ENCODE measurements around the gene CPEB3. TPM values are rescaled to one million over a fixed set of nuclear protein-coding genes. Genes with fewer than 3 reads are reported as not detected.

The CPEB3 gene
- polyA plus RNA-seq, 6 donors from 2014 or later: 1.0 to 2.8 (median 2.4) TPM

GRCh38 chr10:92291921-92292845 lies 1.3 kb upstream of the CPEB3 start:
- Mint-ChIP-seq H3K27ac (peak overlapping the region; percentile 70 to 95 (median 82)), H3K4me1 (peaks cover 20 to 48% (median 42%) of the 10 kb centered on the region in 3 donors), H3K27me3 (no peaks in the 10 kb centered on the region), H3K36me3 (peaks cover 0 to 5% of the 10 kb centered on the region in 2 donors), H3K4me3 (peak overlapping the region; percentile 90 to 100 (median 98)), H3K9me3 (no peaks in the 10 kb centered on the region)
- ATAC-seq (ENCODE audit: low read depth in 2 of 2) (no peak), DNase-seq (peak; percentile 35)

DNA sequence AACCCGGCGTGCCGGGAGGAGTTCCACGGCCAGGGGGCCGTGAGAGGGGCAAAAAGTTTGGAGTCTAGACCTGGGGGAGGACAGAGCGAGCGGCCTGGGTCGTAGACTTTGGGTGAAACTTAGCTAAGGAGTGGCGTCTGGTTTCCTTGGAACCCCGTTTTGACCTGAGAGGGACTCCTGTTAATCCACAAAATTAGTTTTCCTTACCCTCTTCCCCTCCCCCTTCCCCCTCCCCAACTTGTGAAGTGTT lies 663 bp upstream of the CPEB3 start:
- ATAC-seq (ENCODE audit: low read depth in 2 of 2): peak; percentile 14 to 15
- Mint-ChIP-seq H3K27ac (peak overlapping the region in 5 of 6 donors; percentile 82 to 95 (median 93)), H3K4me3 (peak overlapping the region; percentile 90 to 100 (median 98)), H3K9me3 (no peaks in the 10 kb centered on the region), H3K27me3 (no peaks in the 10 kb centered on the region), H3K36me3 (peaks cover 0 to 3% of the 10 kb centered on the region in 2 donors), H3K4me1 (peaks cover 17 to 45% (median 38%) of the 10 kb centered on the region in 3 donors)
- no peak for DNase-seq

- no peaks in the 10 kb centered on the region for H3K27me3 Mint-ChIP-seq
- peaks cover 18 to 40% (median 34%) of the 10 kb centered on the region in 3 donors for H3K4me1 Mint-ChIP-seq
- H3K27ac Mint-ChIP-seq: peak overlapping the region; percentile 80 to 96 (median 94)
- H3K9me3 Mint-ChIP-seq: no peaks in the 10 kb centered on the region
- no peaks in the 10 kb centered on the region for H3K36me3 Mint-ChIP-seq
- DNase-seq: peak; percentile 48
- peak; percentile 37 to 40 for ATAC-seq (ENCODE audit: low read depth in 2 of 2)
- peak overlapping the region; percentile 90 to 100 (median 98) for H3K4me3 Mint-ChIP-seq
These were observed 622 bp downstream of the CPEB3 start for GRCh38 chr10:92290076-92290836.

DNA sequence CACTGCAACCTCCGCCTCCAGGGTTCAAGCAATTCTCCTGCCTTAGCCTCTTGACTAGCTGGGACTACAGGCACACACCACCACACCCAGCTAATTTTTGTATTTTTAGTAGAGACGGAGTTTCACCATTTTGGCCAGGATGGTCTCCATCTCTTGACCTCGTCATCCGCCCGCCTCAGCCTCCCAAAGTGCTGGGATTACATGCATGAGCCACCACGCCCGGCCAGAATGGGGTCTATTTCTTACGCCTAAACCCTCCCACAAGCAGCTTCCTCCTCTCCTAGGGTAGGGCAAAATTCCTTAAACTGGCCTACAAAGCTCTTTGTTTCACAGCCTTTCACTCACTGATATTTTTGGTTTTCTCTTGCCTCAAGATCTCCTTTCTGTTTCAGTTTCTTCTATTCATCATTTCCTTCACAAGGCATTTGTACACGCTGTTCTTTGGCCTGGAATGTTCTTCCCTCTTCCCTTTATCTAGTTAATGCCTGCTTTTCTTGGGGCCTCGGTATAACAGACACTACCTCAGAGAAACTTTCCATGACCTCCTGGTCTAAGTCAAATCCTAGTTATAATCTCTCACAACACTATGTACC lies 6.7 kb downstream of the CPEB3 start:
- Mint-ChIP-seq H3K27me3 (no peaks in the 10 kb centered on the region), H3K4me1 (peaks cover 17 to 24% (median 18%) of the 10 kb centered on the region in 3 donors), H3K9me3 (no peaks in the 10 kb centered on the region), H3K4me3 (peak overlapping the region; percentile 1 to 60 (median 34)), H3K36me3 (peaks cover 0 to 3% of the 10 kb centered on the region in 2 donors), H3K27ac (peak overlapping the region; percentile 12 to 95 (median 80))
- DNase-seq (no peak), ATAC-seq (ENCODE audit: low read depth in 2 of 2) (peak; percentile 37 to 38)

DNA sequence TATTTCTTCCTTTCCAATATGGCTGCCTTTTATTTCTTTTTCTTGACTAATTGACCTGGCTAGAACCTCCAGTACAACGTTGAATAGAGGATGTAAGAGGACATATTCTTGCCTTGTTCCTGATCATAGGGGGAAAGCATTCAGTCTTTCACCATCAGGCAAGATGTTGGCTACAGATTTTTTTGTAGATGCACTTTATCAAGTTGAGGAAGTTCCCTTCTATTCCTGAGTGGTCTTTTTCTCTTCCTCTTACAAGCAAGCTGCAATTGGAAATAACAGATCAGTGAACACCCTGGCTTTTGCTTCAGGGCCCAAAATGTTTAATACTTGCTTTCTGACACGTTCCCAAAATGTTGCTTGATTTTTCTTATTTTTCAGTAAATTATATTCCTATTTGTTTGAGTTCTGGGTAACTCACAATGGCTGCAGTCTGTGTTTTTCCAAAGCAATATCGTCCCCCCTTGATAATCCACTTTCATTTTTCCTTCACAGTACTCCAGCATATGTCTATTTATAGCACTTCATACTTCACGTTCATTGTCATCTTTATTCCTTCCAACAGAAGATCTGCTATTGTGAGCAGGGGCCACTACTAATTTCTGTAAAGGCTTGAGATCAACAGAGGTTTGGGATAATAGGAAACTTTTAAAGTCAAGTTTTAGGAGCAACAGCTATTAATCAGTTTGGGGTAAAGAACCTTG lies 11.7 kb downstream of the CPEB3 start:
- ATAC-seq (ENCODE audit: low read depth in 2 of 2) (no peak), DNase-seq (no peak)
- Mint-ChIP-seq H3K36me3 (peaks cover 0 to 7% of the 10 kb centered on the region in 2 donors), H3K4me3 (no peak overlapping the region), H3K4me1 (peaks cover 4 to 13% (median 12%) of the 10 kb centered on the region in 3 donors), H3K27me3 (no peaks in the 10 kb centered on the region), H3K9me3 (no peaks in the 10 kb centered on the region), H3K27ac (peak overlapping the region in 1 of 6 donors; percentile 59)

DNA sequence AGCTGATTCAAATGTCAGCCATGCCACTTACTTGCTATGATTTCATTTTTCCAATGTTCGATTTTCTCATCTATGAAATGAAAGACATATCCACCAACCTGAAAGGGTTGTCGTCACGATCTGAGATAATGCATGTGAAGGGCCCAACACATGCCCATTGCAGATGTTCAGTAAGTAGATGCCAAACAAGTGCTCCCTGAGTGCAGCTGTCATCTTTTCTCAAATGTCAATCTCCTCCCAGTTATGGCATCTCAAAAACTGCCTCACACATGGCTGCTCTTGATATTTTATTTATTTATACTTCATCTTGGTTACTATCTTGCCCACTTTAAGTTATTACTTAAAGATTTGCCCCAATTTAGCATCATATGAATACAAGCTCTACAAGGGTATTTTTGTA lies 16.8 kb downstream of the CPEB3 start:
- Mint-ChIP-seq H3K4me1 (peaks cover 2 to 3% (median 3%) of the 10 kb centered on the region in 3 donors), H3K27ac (no peak overlapping the region), H3K27me3 (no peaks in the 10 kb centered on the region), H3K9me3 (no peaks in the 10 kb centered on the region), H3K36me3 (peaks cover 0 to 12% of the 10 kb centered on the region in 2 donors), H3K4me3 (no peak overlapping the region)
- DNase-seq (no peak), ATAC-seq (ENCODE audit: low read depth in 2 of 2) (no peak)

DNA sequence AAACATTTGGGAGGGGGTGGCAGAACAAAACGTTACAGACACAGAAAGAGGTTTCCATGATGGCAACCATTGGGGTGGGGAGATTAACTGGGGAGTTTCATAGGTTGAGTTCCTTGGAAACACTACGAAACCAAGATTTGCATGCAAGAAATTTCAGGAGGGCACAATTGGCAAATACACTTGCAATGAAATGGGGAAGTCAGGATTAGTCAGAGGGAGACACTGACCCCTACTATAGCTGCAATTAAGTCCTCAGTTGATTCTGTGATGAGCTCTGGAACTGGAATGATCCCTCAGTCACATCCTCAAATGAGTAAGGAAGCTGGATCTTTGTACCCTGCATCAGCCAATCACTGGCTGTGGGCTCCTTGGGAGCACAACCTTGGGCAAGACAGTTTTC lies 22.1 kb downstream of the CPEB3 start:
- Mint-ChIP-seq H3K36me3 (peaks cover 0 to 7% of the 10 kb centered on the region in 2 donors), H3K27ac (no peak overlapping the region), H3K4me1 (peaks cover 14 to 22% (median 15%) of the 10 kb centered on the region in 3 donors), H3K9me3 (no peaks in the 10 kb centered on the region), H3K4me3 (no peak overlapping the region), H3K27me3 (no peaks in the 10 kb centered on the region)
- no peak for ATAC-seq (ENCODE audit: low read depth in 2 of 2)
- DNase-seq: no peak

GRCh38 chr10:92267343-92267742 lies 23.5 kb downstream of the CPEB3 start:
- peak overlapping the region in 1 of 6 donors; percentile 11 for H3K27ac Mint-ChIP-seq

DNA sequence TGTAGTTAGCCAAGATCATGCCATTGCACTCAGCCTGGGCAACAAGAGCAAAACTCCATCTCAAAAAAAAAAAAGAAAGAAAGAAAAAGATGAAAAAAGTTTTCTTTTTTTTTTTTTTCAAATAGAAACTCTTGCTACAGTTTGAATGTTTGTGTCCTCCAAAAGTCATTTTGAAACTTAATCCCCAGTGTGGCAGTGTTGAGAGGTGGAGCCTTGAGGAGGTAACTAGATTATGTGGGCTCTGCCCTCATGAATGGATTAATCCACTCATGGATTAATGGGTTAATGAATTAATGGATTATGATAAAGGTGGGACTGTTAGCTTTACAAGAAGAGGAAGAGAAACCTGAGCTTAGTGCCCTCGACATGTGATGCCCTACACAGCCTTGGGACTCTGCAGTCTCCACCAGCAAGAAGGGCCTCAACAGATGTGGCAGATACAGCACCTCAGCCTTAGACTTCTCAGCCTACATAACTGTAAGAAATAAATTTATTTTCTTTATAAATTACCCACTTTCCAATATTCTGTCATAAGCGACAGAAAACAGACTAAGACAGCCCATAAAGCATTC lies 25.1 kb downstream of the CPEB3 start:
- H3K9me3 Mint-ChIP-seq: no peaks in the 10 kb centered on the region
- ATAC-seq (ENCODE audit: low read depth in 2 of 2) (peak; percentile 62 to 69), DNase-seq (no peak)
- peak overlapping the region in 4 of 6 donors; percentile 12 to 69 (median 45) for H3K27ac Mint-ChIP-seq
- peaks cover 14 to 22% (median 15%) of the 10 kb centered on the region in 3 donors for H3K4me1 Mint-ChIP-seq
- H3K36me3 Mint-ChIP-seq: peaks cover 0 to 6% of the 10 kb centered on the region in 2 donors
- H3K27me3 Mint-ChIP-seq: no peaks in the 10 kb centered on the region
- H3K4me3 Mint-ChIP-seq: no peak overlapping the region

More at GRCh38 chr10:92267343-92267742, 23.5 kb downstream of the CPEB3 start:
- Mint-ChIP-seq H3K4me3 (no peak overlapping the region), H3K27me3 (no peaks in the 10 kb centered on the region), H3K9me3 (no peaks in the 10 kb centered on the region), H3K4me1 (peaks cover 14 to 22% (median 15%) of the 10 kb centered on the region in 3 donors), H3K36me3 (peaks cover 0 to 6% of the 10 kb centered on the region in 2 donors)
- ATAC-seq (ENCODE audit: low read depth in 2 of 2) (no peak), DNase-seq (no peak)

DNA sequence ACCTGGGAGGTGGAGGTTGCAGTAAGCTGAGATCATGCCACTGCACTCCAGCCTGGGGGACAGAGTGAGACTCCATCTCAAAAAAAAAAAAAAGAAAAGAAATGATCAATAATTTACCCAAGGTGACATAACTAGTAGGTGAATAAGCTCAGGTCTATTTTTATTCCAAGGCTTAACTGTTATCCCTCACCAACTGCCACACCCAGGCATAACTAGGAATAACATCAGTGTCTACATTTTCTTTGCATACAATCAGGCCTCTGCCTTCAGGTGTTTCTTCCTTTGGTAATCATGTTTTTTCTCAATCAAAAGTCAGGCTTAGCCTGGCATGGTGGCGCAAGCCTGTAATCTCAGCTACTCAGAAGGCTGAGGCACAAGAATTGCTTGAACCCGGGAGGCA lies 26.6 kb downstream of the CPEB3 start:
- DNase-seq (no peak), ATAC-seq (ENCODE audit: low read depth in 2 of 2) (no peak)
- Mint-ChIP-seq H3K27ac (no peak overlapping the region), H3K4me3 (no peak overlapping the region), H3K4me1 (peaks cover 14 to 22% (median 15%) of the 10 kb centered on the region in 3 donors), H3K9me3 (no peaks in the 10 kb centered on the region), H3K27me3 (no peaks in the 10 kb centered on the region), H3K36me3 (no peaks in the 10 kb centered on the region)

- no peaks in the 10 kb centered on the region for H3K27me3 Mint-ChIP-seq
- H3K4me1 Mint-ChIP-seq: peaks cover 12 to 22% (median 15%) of the 10 kb centered on the region in 3 donors
- no peaks in the 10 kb centered on the region for H3K36me3 Mint-ChIP-seq
- no peak overlapping the region for H3K4me3 Mint-ChIP-seq
- H3K27ac Mint-ChIP-seq: no peak overlapping the region
- ATAC-seq (ENCODE audit: low read depth in 2 of 2) (no peak), DNase-seq (no peak)
- no peaks in the 10 kb centered on the region for H3K9me3 Mint-ChIP-seq
These were observed 27.5 kb downstream of the CPEB3 start for GRCh38 chr10:92263396-92263795.

- ATAC-seq (ENCODE audit: low read depth in 2 of 2) (no peak), DNase-seq (no peak)
- peaks cover 0 to 7% (median under 1%) of the 10 kb centered on the region in 3 donors for H3K4me1 Mint-ChIP-seq
- H3K36me3 Mint-ChIP-seq: no peaks in the 10 kb centered on the region
- no peaks in the 10 kb centered on the region for H3K27me3 Mint-ChIP-seq
- H3K4me3 Mint-ChIP-seq: no peak overlapping the region
- H3K27ac Mint-ChIP-seq: no peak overlapping the region
- H3K9me3 Mint-ChIP-seq: no peaks in the 10 kb centered on the region
These were observed 42.3 kb downstream of the CPEB3 start for GRCh38 chr10:92248566-92248965.
